Activated naive CD4-positive, alpha-beta T cell treated with anti-CD3 and anti-CD28 coated beads, Interleukin-2, amount 10 ng/mL, durations not matched to agents 7 days and 5 days (primary cell): Measurements from ENCODE around the gene AP3S1.
"Not testable (repeated sequence)": the region's sequence is repeated elsewhere in the genome, so short reads cannot be mapped to it uniquely, and the experiment has no call there.

ENCODE experiments used
- CTCF ChIA-PET: fragments of 350-600 bp; sonication (Branson Sonifier 250); formaldehyde crosslinking; loops from one replicate; lab custom pipeline; 2021; ENCODE audit warnings: antibody characterized with exemption; lab: Charles Lee
- DNase-seq: peaks from one replicate; pipeline ENCODE4 v3.0.0-alpha.2; 2020
- H3K27ac Mint-ChIP-seq: one replicate; pipeline ENCODE4 v1.8.0; 2021; ENCODE audit warnings: mild to moderate bottlenecking, moderate library complexity, mixed read lengths
- H3K27me3 Mint-ChIP-seq: one replicate; pipeline ENCODE4 v1.8.0; 2021; ENCODE audit warnings: mild to moderate bottlenecking, mixed read lengths
- H3K36me3 Mint-ChIP-seq: one replicate; pipeline ENCODE4 v1.8.0; 2021; ENCODE audit warnings: mixed read lengths
- H3K4me1 Mint-ChIP-seq: one replicate; pipeline ENCODE4 v1.8.0; 2021; ENCODE audit warnings: mixed read lengths
- H3K4me3 Mint-ChIP-seq: one replicate; pipeline ENCODE4 v1.8.0; 2021; ENCODE audit warnings: mild to moderate bottlenecking, moderate library complexity, mixed read lengths
- H3K9me3 Mint-ChIP-seq: one replicate; pipeline ENCODE4 v1.8.0; 2021; ENCODE audit warnings: mixed read lengths

AP3S1 gene

GRCh38 chr5:115841382-115842088, at the start of gene AP3S1, which contains the start of gene ATG12:
AP3S1 (plus strand) TSS chr5:115841935; CDS start chr5:115842038, 103 bp downstream.
ATG12 (minus strand) TSS chr5:115841565; CDS start chr5:115841552, 13 bp downstream.
- H3K27ac Mint-ChIP-seq: peak within 1 kb of the TSS; percentile 99
- peak; percentile 95 for DNase-seq
- no peaks in the 10 kb centered on the region for H3K9me3 Mint-ChIP-seq
- CTCF ChIA-PET: interaction anchor here (0.6 to 2.6 kb wide), 6 partner anchors 14 to 532 kb away, joined by 3 to 19 read pairs (median 3); no protein-coding TSS in a partner anchor
- H3K4me1 Mint-ChIP-seq: peaks cover 58% of the 10 kb centered on the region
- no peaks in the 10 kb centered on the region for H3K27me3 Mint-ChIP-seq
- peak within 1 kb of the TSS; percentile 98 for H3K4me3 Mint-ChIP-seq
- peaks cover 23% of the 10 kb centered on the region for H3K36me3 Mint-ChIP-seq

GRCh38 chr5:115795700-115796099, 46.0 kb upstream of the AP3S1 start:
- CTCF ChIA-PET: no interaction called here
- H3K36me3 Mint-ChIP-seq: no peaks in the 10 kb centered on the region

DNA sequence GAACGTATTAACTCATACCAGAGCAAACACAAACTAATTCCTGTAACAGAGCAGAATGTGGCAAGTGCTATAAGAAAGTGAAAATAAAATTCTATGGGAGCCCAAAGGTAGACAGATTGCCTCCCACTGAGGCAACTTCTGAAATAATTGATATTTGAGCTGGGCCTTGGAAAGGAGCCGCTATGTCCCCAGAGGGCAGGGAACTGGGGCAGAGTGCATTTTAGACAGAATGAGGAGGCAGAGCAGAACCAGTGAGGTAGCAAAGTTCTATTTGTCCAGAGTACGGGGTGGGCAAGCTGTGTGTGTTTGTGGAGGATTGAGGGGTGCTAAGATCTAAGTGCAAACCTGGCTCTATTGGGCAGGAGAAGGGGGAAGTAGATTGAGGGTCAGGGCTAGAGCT, 45.1 kb upstream of the AP3S1 start:
- Mint-ChIP-seq H3K9me3 (no peaks in the 10 kb centered on the region), H3K4me1 (peaks cover 18% of the 10 kb centered on the region), H3K27ac (no peak overlapping the region), H3K36me3 (no peaks in the 10 kb centered on the region), H3K27me3 (peaks cover 22% of the 10 kb centered on the region), H3K4me3 (no peak overlapping the region)
- no peak for DNase-seq
- CTCF ChIA-PET: no interaction called here

More at GRCh38 chr5:115795700-115796099, 46.0 kb upstream of the AP3S1 start:
- no peak overlapping the region for H3K27ac Mint-ChIP-seq
- no peaks in the 10 kb centered on the region for H3K9me3 Mint-ChIP-seq
- peaks cover 32% of the 10 kb centered on the region for H3K27me3 Mint-ChIP-seq
- no peak overlapping the region for H3K4me3 Mint-ChIP-seq
- DNase-seq: no peak
- H3K4me1 Mint-ChIP-seq: peaks cover 18% of the 10 kb centered on the region

- H3K27ac Mint-ChIP-seq: no peak overlapping the region
- no peak for DNase-seq
- H3K27me3 Mint-ChIP-seq: peaks cover 19% of the 10 kb centered on the region
- H3K4me3 Mint-ChIP-seq: no peak overlapping the region
- H3K36me3 Mint-ChIP-seq: no peaks in the 10 kb centered on the region
- H3K4me1 Mint-ChIP-seq: peaks cover 18% of the 10 kb centered on the region
- CTCF ChIA-PET: no interaction called here
- no peaks in the 10 kb centered on the region for H3K9me3 Mint-ChIP-seq
These were observed 43.5 kb upstream of the AP3S1 start for GRCh38 chr5:115798252-115798651.

GRCh38 chr5:115800108-115800507, 41.6 kb upstream of the AP3S1 start:
- no peaks in the 10 kb centered on the region for H3K36me3 Mint-ChIP-seq
- H3K4me1 Mint-ChIP-seq: peaks cover 3% of the 10 kb centered on the region
- H3K27me3 Mint-ChIP-seq: peaks cover 19% of the 10 kb centered on the region
- no peaks in the 10 kb centered on the region for H3K9me3 Mint-ChIP-seq
- H3K27ac Mint-ChIP-seq: no peak overlapping the region
- DNase-seq: no peak
- H3K4me3 Mint-ChIP-seq: no peak overlapping the region
- CTCF ChIA-PET: interaction anchor here (1.0 kb wide), 1 partner anchor 10 kb away, joined by 4 read pairs; no protein-coding TSS in a partner anchor

DNA sequence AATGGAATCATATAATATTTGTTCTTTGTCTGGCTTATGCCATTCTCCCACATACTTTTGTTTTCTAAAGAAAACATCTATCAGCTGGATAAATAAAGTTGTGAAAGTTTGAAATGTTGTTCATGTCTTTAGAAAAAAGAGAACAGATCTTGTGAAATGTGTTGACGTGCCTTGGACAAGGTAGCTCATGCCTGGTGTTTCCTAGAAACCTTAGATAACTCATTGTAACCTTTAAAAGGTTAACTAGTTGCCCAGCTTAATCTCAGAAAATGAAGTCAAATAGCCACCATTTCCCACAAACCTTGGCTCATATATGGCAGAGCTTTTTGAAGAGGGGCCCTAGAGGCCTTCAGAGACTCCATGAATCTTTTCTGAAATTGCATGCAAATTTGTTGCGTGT, 40.6 kb upstream of the AP3S1 start:
- H3K27me3 Mint-ChIP-seq: peaks cover 15% of the 10 kb centered on the region
- H3K4me1 Mint-ChIP-seq: peaks cover 5% of the 10 kb centered on the region
- CTCF ChIA-PET: no interaction called here
- DNase-seq: no peak
- no peak overlapping the region for H3K27ac Mint-ChIP-seq
- H3K9me3 Mint-ChIP-seq: no peaks in the 10 kb centered on the region
- H3K36me3 Mint-ChIP-seq: peaks cover under 1% of the 10 kb centered on the region
- H3K4me3 Mint-ChIP-seq: no peak overlapping the region

DNA sequence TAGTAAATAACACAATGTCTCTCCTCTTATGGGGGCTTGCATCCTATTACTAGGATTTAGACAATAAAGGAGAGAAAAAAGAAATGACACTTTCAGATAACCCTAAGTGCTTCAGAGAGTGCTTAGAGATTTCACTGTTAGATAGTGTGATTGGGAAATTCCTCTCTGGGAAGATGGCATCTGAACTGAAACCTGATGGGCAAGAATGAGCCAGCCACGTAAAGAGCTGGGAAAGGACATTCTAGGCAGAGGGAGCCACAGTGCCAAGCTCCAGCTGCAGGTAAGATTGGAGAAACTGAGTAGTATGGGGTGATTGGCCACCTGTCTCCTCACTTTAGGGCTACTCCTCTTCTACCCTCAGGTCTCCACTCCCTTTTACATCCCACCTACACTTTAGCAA, 39.8 kb upstream of the AP3S1 start:
- H3K27me3 Mint-ChIP-seq: peaks cover 11% of the 10 kb centered on the region
- peaks cover 5% of the 10 kb centered on the region for H3K36me3 Mint-ChIP-seq
- peaks cover 13% of the 10 kb centered on the region for H3K4me1 Mint-ChIP-seq
- CTCF ChIA-PET: no interaction called here
- no peak for DNase-seq
- H3K9me3 Mint-ChIP-seq: no peaks in the 10 kb centered on the region
- no peak overlapping the region for H3K4me3 Mint-ChIP-seq
- no peak overlapping the region for H3K27ac Mint-ChIP-seq

DNA sequence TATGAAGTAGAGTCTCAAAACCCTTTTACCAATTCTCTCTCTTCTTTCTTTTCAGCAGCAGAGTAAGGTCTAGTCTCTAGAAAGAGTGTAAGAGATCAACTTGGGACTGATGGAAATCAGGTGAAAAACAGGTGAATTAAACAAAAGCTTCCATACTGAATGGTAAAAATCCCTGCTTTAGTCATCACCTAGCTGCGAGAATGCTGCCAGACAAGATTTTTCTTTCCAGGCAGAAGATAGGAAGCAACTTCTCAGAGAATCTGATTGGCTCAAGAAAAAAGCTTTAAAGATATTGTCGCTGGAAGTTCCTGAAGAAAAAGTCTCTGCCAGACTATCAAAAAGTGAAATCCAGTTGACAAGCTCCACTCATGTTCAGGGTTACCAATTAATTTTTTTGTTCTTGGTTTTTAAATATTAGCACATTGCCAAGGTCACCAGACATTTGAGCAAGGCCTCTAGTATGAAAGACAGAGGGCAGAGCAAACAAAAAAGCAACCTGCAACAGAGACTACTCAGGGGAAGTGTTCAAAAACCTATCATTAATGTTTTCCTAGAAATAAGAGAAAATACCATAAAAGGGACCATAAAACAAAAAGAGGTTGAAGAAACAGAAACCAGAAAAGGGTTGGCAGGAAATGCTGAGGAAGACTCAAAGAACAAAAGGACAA, 34.6 kb upstream of the AP3S1 start:
- H3K4me1 Mint-ChIP-seq: peaks cover 56% of the 10 kb centered on the region
- CTCF ChIA-PET: interaction anchor here (0.7 kb wide), 1 partner anchor 34 kb away, joined by 3 read pairs; no protein-coding TSS in a partner anchor
- H3K27me3 Mint-ChIP-seq: peaks cover 3% of the 10 kb centered on the region
- H3K27ac Mint-ChIP-seq: peak overlapping the region; percentile 74
- no peak overlapping the region for H3K4me3 Mint-ChIP-seq
- peaks cover 2% of the 10 kb centered on the region for H3K9me3 Mint-ChIP-seq
- H3K36me3 Mint-ChIP-seq: peaks cover 8% of the 10 kb centered on the region
- no peak for DNase-seq

- Mint-ChIP-seq H3K4me1 (peaks cover 56% of the 10 kb centered on the region), H3K27me3 (peaks cover 4% of the 10 kb centered on the region), H3K4me3 (no peak overlapping the region), H3K27ac (peak overlapping the region; percentile 74), H3K36me3 (peaks cover 8% of the 10 kb centered on the region), H3K9me3 (peaks cover 2% of the 10 kb centered on the region)
- DNase-seq: no peak
- CTCF ChIA-PET: interaction anchor here (1.7 kb wide), 1 partner anchor 14 kb away, joined by 3 read pairs; no protein-coding TSS in a partner anchor
These were observed 34.1 kb upstream of the AP3S1 start for GRCh38 chr5:115807654-115808052.

- not testable (repeated sequence) for H3K27me3 Mint-ChIP-seq, H3K36me3 Mint-ChIP-seq, H3K4me3 Mint-ChIP-seq, H3K9me3 Mint-ChIP-seq, DNase-seq, H3K27ac Mint-ChIP-seq
- CTCF ChIA-PET: interaction anchor here (1.7 kb wide), 1 partner anchor 13 kb away, joined by 3 read pairs; no protein-coding TSS in a partner anchor
- peaks cover 56% of the 10 kb centered on the region for H3K4me1 Mint-ChIP-seq
These were observed 33.7 kb upstream of the AP3S1 start for GRCh38 chr5:115808066-115808465.

DNA sequence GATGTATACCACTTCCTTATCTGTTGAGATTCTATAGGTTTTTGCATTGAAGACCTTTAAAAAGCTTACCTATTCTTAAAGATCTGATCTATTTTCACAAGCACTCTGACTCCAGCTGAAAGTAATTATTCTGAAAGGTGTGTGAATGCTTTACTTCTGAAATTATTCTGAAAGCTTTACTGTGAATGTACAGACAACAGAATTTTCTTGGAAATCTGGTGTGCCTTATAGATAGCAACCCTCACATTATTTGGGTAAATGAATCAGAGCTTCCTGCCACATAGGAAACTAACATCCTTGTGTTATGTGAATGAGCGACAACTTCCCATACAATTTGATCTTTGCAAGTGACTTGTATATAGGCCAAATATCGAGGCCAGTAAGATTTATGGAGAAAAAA, 31.8 kb upstream of the AP3S1 start:
- DNase-seq: no peak
- Mint-ChIP-seq H3K27ac (no peak overlapping the region), H3K4me1 (peaks cover 69% of the 10 kb centered on the region), H3K27me3 (peaks cover 25% of the 10 kb centered on the region), H3K4me3 (no peak overlapping the region), H3K9me3 (peaks cover 2% of the 10 kb centered on the region), H3K36me3 (peaks cover 11% of the 10 kb centered on the region)
- CTCF ChIA-PET: interaction anchor here (1.1 to 1.3 kb wide), 3 partner anchors 10 to 175 kb away, joined by 3 to 6 read pairs (median 4); partner anchors contain the start of gene ATG12

GRCh38 chr5:115810761-115811160, 31.0 kb upstream of the AP3S1 start:
- Mint-ChIP-seq H3K9me3 (peaks cover 2% of the 10 kb centered on the region), H3K27me3 (peaks cover 34% of the 10 kb centered on the region), H3K27ac (no peak overlapping the region), H3K4me1 (peaks cover 74% of the 10 kb centered on the region), H3K4me3 (no peak overlapping the region), H3K36me3 (peaks cover 15% of the 10 kb centered on the region)
- DNase-seq: no peak
- CTCF ChIA-PET: interaction anchor here (1.3 kb wide), 1 partner anchor 176 kb away, joined by 6 read pairs; no protein-coding TSS in a partner anchor

- peaks cover 73% of the 10 kb centered on the region for H3K4me1 Mint-ChIP-seq
- DNase-seq: no peak
- peaks cover 40% of the 10 kb centered on the region for H3K27me3 Mint-ChIP-seq
- H3K9me3 Mint-ChIP-seq: peaks cover 2% of the 10 kb centered on the region
- CTCF ChIA-PET: no interaction called here
- H3K27ac Mint-ChIP-seq: no peak overlapping the region
- no peak overlapping the region for H3K4me3 Mint-ChIP-seq
- H3K36me3 Mint-ChIP-seq: peaks cover 12% of the 10 kb centered on the region
These were observed 30.3 kb upstream of the AP3S1 start for GRCh38 chr5:115811406-115811805.

- CTCF ChIA-PET: no interaction called here
- Mint-ChIP-seq H3K4me1 (peaks cover 67% of the 10 kb centered on the region), H3K9me3 (peaks cover under 1% of the 10 kb centered on the region), H3K27me3 (peaks cover 47% of the 10 kb centered on the region), H3K4me3 (no peak overlapping the region), H3K27ac (no peak overlapping the region), H3K36me3 (peaks cover 9% of the 10 kb centered on the region)
- DNase-seq: no peak
These were observed 29.4 kb upstream of the AP3S1 start for GRCh38 chr5:115812372-115812771.
